Activated naive CD8-positive, alpha-beta T cell treated with anti-CD3 and anti-CD28 coated beads for 36 hours (primary cell): ENCODE results near the gene SLC23A3. TPM values are rescaled to one million over a fixed set of nuclear protein-coding genes. Genes with fewer than 3 reads are reported as not detected.

Experiments used
- DNase-seq: peaks from one replicate; pipeline ENCODE4 v3.0.0; 2021
- H3K27ac Mint-ChIP-seq: one replicate; pipeline ENCODE4 v1.8.0; 2022; ENCODE audit warnings: mild to moderate bottlenecking, moderate library complexity, mixed read lengths
- H3K27me3 Mint-ChIP-seq: one replicate; pipeline ENCODE4 v1.8.0; 2022; ENCODE audit warnings: mild to moderate bottlenecking, mixed read lengths
- H3K36me3 Mint-ChIP-seq: one replicate; pipeline ENCODE4 v1.8.0; 2021; ENCODE audit warnings: mild to moderate bottlenecking, mixed read lengths
- H3K4me1 Mint-ChIP-seq: one replicate; pipeline ENCODE4 v1.8.0; 2021; ENCODE audit warnings: mixed read lengths
- H3K4me3 Mint-ChIP-seq: one replicate; pipeline ENCODE4 v1.8.0; 2022; ENCODE audit warnings: mild to moderate bottlenecking, moderate library complexity, mixed read lengths
- H3K9me3 Mint-ChIP-seq: one replicate; pipeline ENCODE4 v1.8.0; 2022; ENCODE audit warnings: mixed read lengths
- total RNA-seq, 2 experiments: library from RNA; stranded (reverse); gene quantifications; one replicate each; pipeline ENCODE4 v1.2.3, GENCODE V29; 2021

Gene SLC23A3
- total RNA-seq, 2 experiments from 2014 or later: 0.92 to 1.1 TPM

- Mint-ChIP-seq H3K27me3 (no peaks in the 10 kb centered on the region), H3K4me1 (peaks cover 33% of the 10 kb centered on the region), H3K9me3 (no peaks in the 10 kb centered on the region), H3K36me3 (peaks cover 10% of the 10 kb centered on the region), H3K27ac (no peak overlapping the region), H3K4me3 (no peak overlapping the region)
- DNase-seq: no peak
Measured at GRCh38 chr2:219173176-219173575, 3.3 kb upstream of the SLC23A3 start.

GRCh38 chr2:219172231-219173154, 2.7 kb upstream of the SLC23A3 start:
- DNase-seq: no peak
- H3K27ac Mint-ChIP-seq: no peak overlapping the region
- no peaks in the 10 kb centered on the region for H3K27me3 Mint-ChIP-seq
- H3K4me1 Mint-ChIP-seq: peaks cover 31% of the 10 kb centered on the region
- no peaks in the 10 kb centered on the region for H3K9me3 Mint-ChIP-seq
- H3K4me3 Mint-ChIP-seq: no peak overlapping the region
- H3K36me3 Mint-ChIP-seq: peaks cover 10% of the 10 kb centered on the region

- DNase-seq: no peak
- no peak overlapping the region for H3K27ac Mint-ChIP-seq
- no peak overlapping the region for H3K4me3 Mint-ChIP-seq
- peaks cover 10% of the 10 kb centered on the region for H3K36me3 Mint-ChIP-seq
- no peaks in the 10 kb centered on the region for H3K9me3 Mint-ChIP-seq
- H3K4me1 Mint-ChIP-seq: peaks cover 31% of the 10 kb centered on the region
- H3K27me3 Mint-ChIP-seq: no peaks in the 10 kb centered on the region
Measured at GRCh38 chr2:219171231-219171651, 1.4 kb upstream of the SLC23A3 start.

GRCh38 chr2:219168932-219169331, 897 bp downstream of the SLC23A3 start:
- Mint-ChIP-seq H3K27ac (no peak overlapping the region), H3K4me3 (no peak overlapping the region), H3K9me3 (no peaks in the 10 kb centered on the region), H3K4me1 (peaks cover 9% of the 10 kb centered on the region), H3K27me3 (no peaks in the 10 kb centered on the region), H3K36me3 (peaks cover 2% of the 10 kb centered on the region)
- DNase-seq: no peak

DNA sequence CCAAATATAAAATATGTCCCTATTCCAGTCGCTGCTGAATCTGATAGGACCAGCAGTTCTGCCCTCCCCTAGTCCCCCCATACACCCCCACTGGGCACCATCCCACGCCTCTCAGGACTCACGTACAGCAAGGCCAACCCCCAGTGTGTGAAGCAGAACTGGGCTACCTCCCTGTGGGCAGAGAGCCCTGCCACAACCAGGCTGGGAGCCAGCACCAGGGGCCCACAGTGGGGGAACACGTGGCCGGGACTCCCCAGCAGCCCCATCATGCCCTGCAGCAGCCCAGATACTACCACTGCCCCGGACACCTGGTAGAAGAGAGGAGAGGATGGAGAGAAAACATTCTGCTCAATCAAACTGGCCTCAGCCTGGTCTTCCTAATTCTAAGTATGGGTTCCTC, 1.3 kb downstream of the SLC23A3 start:
- no peak for DNase-seq
- Mint-ChIP-seq H3K27me3 (no peaks in the 10 kb centered on the region), H3K9me3 (no peaks in the 10 kb centered on the region), H3K4me3 (no peak overlapping the region), H3K27ac (peak overlapping the region; percentile 19), H3K4me1 (peaks cover 8% of the 10 kb centered on the region), H3K36me3 (peaks cover 1% of the 10 kb centered on the region)

- Mint-ChIP-seq H3K9me3 (no peaks in the 10 kb centered on the region), H3K36me3 (peaks cover 1% of the 10 kb centered on the region), H3K27ac (no peak overlapping the region), H3K4me3 (no peak overlapping the region), H3K27me3 (no peaks in the 10 kb centered on the region), H3K4me1 (peaks cover 5% of the 10 kb centered on the region)
- DNase-seq: no peak
Measured at GRCh38 chr2:219167997-219168396, 1.8 kb downstream of the SLC23A3 start.

GRCh38 chr2:219165058-219165911, 4.5 kb downstream of the SLC23A3 start:
- Mint-ChIP-seq H3K36me3 (no peaks in the 10 kb centered on the region), H3K27ac (no peak overlapping the region), H3K4me3 (no peak overlapping the region), H3K9me3 (no peaks in the 10 kb centered on the region), H3K4me1 (peaks cover 13% of the 10 kb centered on the region), H3K27me3 (no peaks in the 10 kb centered on the region)
- DNase-seq: no peak

DNA sequence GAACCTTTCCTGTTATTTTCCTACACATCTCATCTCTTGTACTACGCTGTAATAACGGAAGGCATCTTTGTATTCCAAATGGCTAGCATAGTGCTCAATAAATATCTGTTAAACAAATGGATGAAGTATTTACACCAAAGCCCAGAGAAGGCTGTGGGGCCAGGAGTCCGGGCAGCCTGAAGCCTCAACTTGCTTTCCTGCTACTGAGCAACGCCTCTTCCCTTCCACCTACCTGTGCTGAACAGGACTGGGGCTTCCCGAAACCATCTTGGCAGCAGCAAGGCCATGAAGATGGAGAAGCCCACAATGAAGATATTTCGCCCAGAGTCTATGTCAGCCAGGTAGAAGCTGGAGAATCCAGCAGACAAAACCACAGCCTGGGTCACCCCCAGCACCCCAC, 6.7 kb downstream of the SLC23A3 start:
- H3K36me3 Mint-ChIP-seq: no peaks in the 10 kb centered on the region
- H3K4me1 Mint-ChIP-seq: peaks cover 17% of the 10 kb centered on the region
- no peak overlapping the region for H3K27ac Mint-ChIP-seq
- H3K27me3 Mint-ChIP-seq: no peaks in the 10 kb centered on the region
- no peaks in the 10 kb centered on the region for H3K9me3 Mint-ChIP-seq
- H3K4me3 Mint-ChIP-seq: no peak overlapping the region
- DNase-seq: no peak

DNA sequence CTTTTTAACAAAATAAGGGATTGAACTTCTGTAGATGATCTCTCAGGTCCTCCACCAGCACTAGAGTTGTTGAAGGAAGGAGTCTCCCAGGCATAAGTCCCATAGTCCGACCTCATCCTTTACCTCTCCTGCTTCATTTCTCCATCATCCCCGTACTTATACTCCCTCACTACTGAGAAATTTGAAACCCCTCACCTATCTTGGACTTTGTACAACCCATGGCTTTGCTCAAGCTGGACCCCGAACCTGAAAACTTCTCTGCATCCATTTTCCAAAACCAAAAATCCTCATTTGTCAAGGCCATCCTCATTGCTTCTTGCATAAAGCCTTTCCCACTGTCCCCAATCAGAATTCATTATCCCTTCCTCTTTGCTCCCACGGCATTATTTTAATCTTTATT, 8.7 kb downstream of the SLC23A3 start:
- Mint-ChIP-seq H3K9me3 (no peaks in the 10 kb centered on the region), H3K27me3 (no peaks in the 10 kb centered on the region), H3K4me3 (peak overlapping the region; percentile 92), H3K4me1 (peaks cover 17% of the 10 kb centered on the region), H3K36me3 (peaks cover 4% of the 10 kb centered on the region), H3K27ac (peak overlapping the region; percentile 94)
- no peak for DNase-seq

GRCh38 chr2:219160186-219161017, 9.4 kb downstream of the SLC23A3 start, which contains the start of gene NHEJ1:
Gene NHEJ1, minus strand, starts transcription at chr2:219160815. Its CDS starts 2,453 bp downstream, at chr2:219158362.
- DNase-seq: peak; percentile 91
- peaks cover 17% of the 10 kb centered on the region for H3K4me1 Mint-ChIP-seq
- H3K27me3 Mint-ChIP-seq: no peaks in the 10 kb centered on the region
- H3K36me3 Mint-ChIP-seq: peaks cover 4% of the 10 kb centered on the region
- peak within 1 kb of the TSS; percentile 94 for H3K27ac Mint-ChIP-seq
- H3K4me3 Mint-ChIP-seq: peak within 1 kb of the TSS; percentile 92
- H3K9me3 Mint-ChIP-seq: no peaks in the 10 kb centered on the region

- DNase-seq: no peak
- Mint-ChIP-seq H3K36me3 (peaks cover 4% of the 10 kb centered on the region), H3K27ac (peak overlapping the region; percentile 94), H3K4me1 (peaks cover 17% of the 10 kb centered on the region), H3K27me3 (no peaks in the 10 kb centered on the region), H3K9me3 (no peaks in the 10 kb centered on the region), H3K4me3 (peak overlapping the region; percentile 92)
Measured at GRCh38 chr2:219159771-219160185, 10.1 kb downstream of the SLC23A3 start.

DNA sequence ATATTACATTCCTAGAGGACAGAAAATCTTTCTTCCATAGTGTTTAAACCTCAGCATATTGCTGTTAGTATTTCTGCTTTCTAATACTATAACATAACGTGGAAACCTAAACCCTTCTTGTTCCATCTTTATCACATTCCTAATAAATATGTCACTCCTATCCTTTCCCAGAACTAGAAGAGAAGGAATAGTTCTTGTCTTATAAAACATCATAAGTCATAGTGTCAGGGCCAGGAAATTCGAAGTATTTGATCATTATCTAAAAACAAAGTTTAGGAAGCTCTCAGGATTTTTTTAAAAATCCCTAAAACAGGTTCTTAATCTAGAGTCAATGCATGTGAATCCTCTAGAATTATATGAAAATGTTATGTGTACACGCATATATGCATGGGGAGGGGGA, 11.2 kb downstream of the SLC23A3 start:
- Mint-ChIP-seq H3K9me3 (no peaks in the 10 kb centered on the region), H3K4me1 (peaks cover 17% of the 10 kb centered on the region), H3K27ac (no peak overlapping the region), H3K4me3 (no peak overlapping the region), H3K27me3 (no peaks in the 10 kb centered on the region), H3K36me3 (peaks cover 4% of the 10 kb centered on the region)
- no peak for DNase-seq

- H3K36me3 Mint-ChIP-seq: peaks cover 4% of the 10 kb centered on the region
- H3K27ac Mint-ChIP-seq: no peak overlapping the region
- H3K4me3 Mint-ChIP-seq: no peak overlapping the region
- no peaks in the 10 kb centered on the region for H3K27me3 Mint-ChIP-seq
- no peak for DNase-seq
- no peaks in the 10 kb centered on the region for H3K9me3 Mint-ChIP-seq
- H3K4me1 Mint-ChIP-seq: peaks cover 17% of the 10 kb centered on the region
Measured at GRCh38 chr2:219158025-219158424, 11.8 kb downstream of the SLC23A3 start.

- Mint-ChIP-seq H3K27me3 (no peaks in the 10 kb centered on the region), H3K27ac (no peak overlapping the region), H3K36me3 (peaks cover 4% of the 10 kb centered on the region), H3K9me3 (no peaks in the 10 kb centered on the region), H3K4me1 (peaks cover 17% of the 10 kb centered on the region), H3K4me3 (no peak overlapping the region)
- no peak for DNase-seq
Measured at GRCh38 chr2:219157396-219157795, 12.4 kb downstream of the SLC23A3 start.
